Measurements from ENCODE around the gene CERK. TPM values are rescaled to one million over a fixed set of nuclear protein-coding genes. Genes with fewer than 3 reads are reported as not detected.

Gene CERK
- total RNA-seq, 1 donor from 2014 or later: 22.6 TPM

GRCh38 chr22:46669201-46669600 is 68.9 kb downstream of the CERK start:
- TF ChIP-seq CTCF (conservative IDR thresholded peaks at IDR 0.05; ENCODE audit: low read depth, low read length): no peak
- no peak overlapping the region for H3K4me3 ChIP-seq (ENCODE audit: low read depth, low read length)
- DNase-seq (ENCODE audit: low read depth): no peak

- TF ChIP-seq CTCF (conservative IDR thresholded peaks at IDR 0.05; ENCODE audit: low read depth, low read length): no peak
- no peak for DNase-seq (ENCODE audit: low read depth)
- no peak overlapping the region for H3K4me3 ChIP-seq (ENCODE audit: low read depth, low read length)
These were observed 69.9 kb downstream of the CERK start for GRCh38 chr22:46668116-46668515.

- no peak for DNase-seq (ENCODE audit: low read depth)
- H3K4me3 ChIP-seq (ENCODE audit: low read depth, low read length): no peak overlapping the region
- TF ChIP-seq CTCF (conservative IDR thresholded peaks at IDR 0.05; ENCODE audit: low read depth, low read length): no peak
These were observed 70.8 kb downstream of the CERK start for GRCh38 chr22:46667245-46667623.

- no peak for TF ChIP-seq CTCF (conservative IDR thresholded peaks at IDR 0.05; ENCODE audit: low read depth, low read length)
- no peak overlapping the region for H3K4me3 ChIP-seq (ENCODE audit: low read depth, low read length)
- DNase-seq (ENCODE audit: low read depth): no peak
These were observed 71.3 kb downstream of the CERK start for GRCh38 chr22:46666577-46667244.

GRCh38 chr22:46665751-46666280 is 72.2 kb downstream of the CERK start:
- DNase-seq (ENCODE audit: low read depth): no peak
- H3K4me3 ChIP-seq (ENCODE audit: low read depth, low read length): no peak overlapping the region
- no peak for TF ChIP-seq CTCF (conservative IDR thresholded peaks at IDR 0.05; ENCODE audit: low read depth, low read length)

- DNase-seq (ENCODE audit: low read depth): no peak
- no peak overlapping the region for H3K4me3 ChIP-seq (ENCODE audit: low read depth, low read length)
- no peak for TF ChIP-seq CTCF (conservative IDR thresholded peaks at IDR 0.05; ENCODE audit: low read depth, low read length)
These were observed 72.8 kb downstream of the CERK start for GRCh38 chr22:46665151-46665695.

Measured in epithelial cell of proximal tubule (primary cell).